ENCODE data around the gene SGSH. TPM values are rescaled to one million over a fixed set of nuclear protein-coding genes. Genes with fewer than 3 reads are reported as not detected.
A peak's percentile ranks its signal among the peaks of the same experiment; 100 is the strongest.

SGSH gene
- total RNA-seq, 2 donors from 2014 or later: 22.2 to 51.8 TPM

DNA sequence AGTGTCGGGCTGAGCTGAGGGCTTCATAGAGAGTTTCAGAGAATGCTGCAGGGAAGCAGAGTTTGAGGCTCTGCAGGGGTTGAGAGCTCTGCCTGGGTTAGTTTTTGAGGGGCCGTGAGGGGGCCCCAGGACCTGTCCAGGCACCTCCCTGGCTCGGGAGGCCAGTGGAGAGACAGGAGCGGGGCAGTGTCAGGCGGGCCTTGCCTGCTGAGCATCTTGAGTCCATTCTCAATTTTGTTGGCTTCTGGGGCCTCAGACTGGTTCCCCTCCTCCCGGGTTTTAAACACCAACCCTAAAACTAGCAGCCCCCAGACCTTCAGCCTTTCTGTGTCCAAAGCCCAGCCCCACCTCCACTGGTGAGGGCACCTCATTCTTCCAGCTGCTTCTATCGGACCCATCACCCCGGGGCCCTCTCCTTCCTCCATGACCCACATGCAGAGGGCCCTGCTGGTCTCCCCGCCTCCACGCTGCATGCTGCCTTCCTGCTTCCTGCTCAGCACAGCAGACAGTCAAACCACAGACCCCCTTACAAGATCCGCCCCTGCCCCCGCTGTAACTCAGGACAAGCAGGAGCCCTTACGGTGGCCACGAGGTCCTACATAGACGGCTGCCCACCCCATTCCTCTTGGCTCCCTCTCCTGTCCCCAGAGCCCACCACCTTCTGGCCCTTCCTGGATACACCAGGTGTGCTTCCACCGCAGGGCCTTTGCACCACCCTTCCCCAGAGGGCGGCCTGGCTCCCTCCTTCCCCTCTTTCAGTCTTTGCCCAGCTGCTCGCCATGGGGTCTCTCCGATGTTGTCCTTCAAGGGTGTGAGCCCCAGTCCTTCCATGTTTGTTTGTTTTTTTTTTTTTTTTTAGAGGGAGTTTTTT is 44.3 kb upstream of the SGSH start:
- Histone ChIP-seq H3K4me3 (peak overlapping the region; percentile 65), H3K27ac (no peak overlapping the region), H3K9me3 (no peaks in the 10 kb centered on the region), H3K27me3 (replicated peaks; ENCODE audit: insufficient read depth) (no peaks in the 10 kb centered on the region), H3K36me3 (peaks cover 15% of the 10 kb centered on the region), H3K4me1 (ENCODE audit: control insufficient read depth in 1 of 2, low read depth in 2 of 2) (peaks cover 15 to 36% of the 10 kb centered on the region in 2 donors)
- TF ChIP-seq, protein P1, sequence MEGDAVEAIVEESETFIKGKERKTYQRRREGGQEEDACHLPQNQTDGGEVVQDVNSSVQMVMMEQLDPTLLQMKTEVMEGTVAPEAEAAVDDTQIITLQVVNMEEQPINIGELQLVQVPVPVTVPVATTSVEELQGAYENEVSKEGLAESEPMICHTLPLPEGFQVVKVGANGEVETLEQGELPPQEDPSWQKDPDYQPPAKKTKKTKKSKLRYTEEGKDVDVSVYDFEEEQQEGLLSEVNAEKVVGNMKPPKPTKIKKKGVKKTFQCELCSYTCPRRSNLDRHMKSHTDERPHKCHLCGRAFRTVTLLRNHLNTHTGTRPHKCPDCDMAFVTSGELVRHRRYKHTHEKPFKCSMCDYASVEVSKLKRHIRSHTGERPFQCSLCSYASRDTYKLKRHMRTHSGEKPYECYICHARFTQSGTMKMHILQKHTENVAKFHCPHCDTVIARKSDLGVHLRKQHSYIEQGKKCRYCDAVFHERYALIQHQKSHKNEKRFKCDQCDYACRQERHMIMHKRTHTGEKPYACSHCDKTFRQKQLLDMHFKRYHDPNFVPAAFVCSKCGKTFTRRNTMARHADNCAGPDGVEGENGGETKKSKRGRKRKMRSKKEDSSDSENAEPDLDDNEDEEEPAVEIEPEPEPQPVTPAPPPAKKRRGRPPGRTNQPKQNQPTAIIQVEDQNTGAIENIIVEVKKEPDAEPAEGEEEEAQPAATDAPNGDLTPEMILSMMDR (IDR thresholded peaks at IDR 0.05): no peak
- ATAC-seq (ENCODE audit: insufficient number of reproducible peaks, low FRiP score, low read depth) (no peak), DNase-seq (ENCODE audit: low spot score) (no peak)

DNA sequence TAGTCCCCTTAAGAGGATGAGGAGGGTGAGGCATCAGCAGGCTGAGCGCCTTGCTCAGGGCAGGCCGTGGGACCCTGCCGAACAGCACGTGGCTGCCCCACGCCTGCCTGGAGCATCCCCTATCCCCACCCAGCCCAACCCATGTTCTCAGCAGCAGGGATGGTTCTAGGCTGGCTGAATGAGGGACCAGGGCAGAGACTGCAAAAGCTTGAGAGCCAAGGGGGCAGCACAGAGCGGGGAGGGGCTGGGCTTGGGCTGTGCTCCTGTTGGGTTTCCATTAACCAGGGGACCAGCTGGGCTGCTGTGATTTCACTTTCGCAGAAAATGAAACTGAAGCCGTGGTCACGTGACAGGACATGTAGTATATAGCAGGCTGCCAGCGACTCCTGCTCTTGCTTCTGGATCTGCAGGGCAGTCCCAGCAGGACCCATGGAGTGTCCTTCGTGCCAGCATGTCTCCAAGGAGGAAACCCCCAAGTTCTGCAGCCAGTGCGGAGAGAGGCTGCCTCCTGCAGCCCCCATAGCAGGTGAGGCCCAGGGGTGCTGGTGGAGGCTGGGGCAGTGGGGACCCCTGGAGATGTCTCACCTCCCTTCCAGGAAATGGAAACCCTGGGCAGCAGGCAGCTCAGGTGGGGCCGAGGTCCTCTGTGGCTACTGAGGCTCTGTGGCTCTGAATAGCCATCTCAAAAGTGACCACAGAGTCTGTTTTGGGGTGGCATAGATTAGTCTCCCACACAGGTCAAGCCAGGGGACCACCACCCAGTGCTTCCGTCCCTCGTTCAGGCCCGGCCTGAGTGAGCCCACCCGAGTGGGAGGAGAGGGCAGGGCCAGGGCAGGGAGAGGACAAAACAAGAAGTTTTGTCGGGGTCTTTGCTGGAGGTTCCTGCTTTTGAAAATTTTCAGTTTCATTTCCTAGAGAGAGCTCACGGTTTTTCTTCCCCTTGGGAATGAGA is 43.4 kb upstream of the SGSH start:
- TF ChIP-seq, protein P1 (IDR thresholded peaks at IDR 0.05): no peak
- Histone ChIP-seq H3K4me3 (peak overlapping the region; percentile 65), H3K27me3 (replicated peaks; ENCODE audit: insufficient read depth) (no peaks in the 10 kb centered on the region), H3K9me3 (no peaks in the 10 kb centered on the region), H3K4me1 (ENCODE audit: control insufficient read depth in 1 of 2, low read depth in 2 of 2) (peaks cover 15 to 45% of the 10 kb centered on the region in 2 donors), H3K27ac (peak overlapping the region in 1 of 2 donors; percentile 95), H3K36me3 (peaks cover 12% of the 10 kb centered on the region)
- DNase-seq (ENCODE audit: low spot score) (peak; percentile 65), ATAC-seq (ENCODE audit: insufficient number of reproducible peaks, low FRiP score, low read depth) (no peak)

DNA sequence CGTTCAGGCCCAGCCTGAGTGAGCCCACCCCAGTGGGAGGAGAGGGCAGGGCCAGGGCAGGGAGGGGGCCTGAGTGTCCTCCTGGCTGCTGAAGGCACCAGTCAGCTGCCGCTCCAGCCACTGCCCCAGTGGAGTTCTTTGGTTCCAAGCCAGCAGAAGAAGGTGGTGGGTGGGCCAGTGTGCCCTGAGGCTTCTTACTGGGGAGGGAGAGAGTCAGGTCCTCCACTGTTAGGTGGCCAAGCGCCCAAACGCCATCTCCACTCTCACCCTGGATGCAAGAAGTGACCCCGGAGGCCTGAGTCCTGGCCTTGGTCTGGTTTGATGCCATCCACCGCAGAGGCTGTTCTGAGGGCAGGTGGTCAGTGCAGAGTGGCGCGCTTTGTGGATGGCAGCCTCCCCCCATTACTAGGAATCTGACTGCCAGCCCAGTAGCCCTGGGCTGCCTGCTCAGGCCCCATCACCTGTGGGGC is 42.7 kb upstream of the SGSH start:
- Histone ChIP-seq H3K36me3 (peaks cover 12% of the 10 kb centered on the region), H3K9me3 (no peaks in the 10 kb centered on the region), H3K27me3 (replicated peaks; ENCODE audit: insufficient read depth) (no peaks in the 10 kb centered on the region), H3K4me3 (peak overlapping the region; percentile 65), H3K4me1 (ENCODE audit: control insufficient read depth in 1 of 2, low read depth in 2 of 2) (peaks cover 15 to 45% of the 10 kb centered on the region in 2 donors), H3K27ac (peak overlapping the region; percentile 36 to 95)
- TF ChIP-seq, protein P1 (IDR thresholded peaks at IDR 0.05): no peak
- ATAC-seq (ENCODE audit: insufficient number of reproducible peaks, low FRiP score, low read depth) (no peak), DNase-seq (ENCODE audit: low spot score) (no peak)

DNA sequence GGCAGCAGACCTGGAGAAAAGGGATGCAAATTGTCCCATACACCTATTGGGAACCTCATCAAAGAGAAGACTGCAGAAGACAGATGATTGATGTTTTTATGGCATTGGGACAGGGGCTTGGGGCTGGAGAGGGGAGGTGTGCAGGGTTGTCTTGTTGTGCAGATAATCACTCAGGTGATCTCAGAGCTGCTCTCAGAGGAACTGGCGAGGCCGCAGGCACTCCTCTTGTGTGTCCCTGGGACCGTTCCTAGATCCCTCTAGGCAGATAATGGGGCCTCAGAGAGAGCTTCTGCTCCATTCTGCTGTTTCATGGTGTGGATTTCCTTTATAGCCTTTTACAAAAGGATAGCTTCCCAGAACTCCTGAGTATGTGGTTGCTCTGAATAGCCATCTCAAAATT is 42.2 kb upstream of the SGSH start:
- peak overlapping the region; percentile 100 for H3K4me3 ChIP-seq
- H3K9me3 ChIP-seq: no peaks in the 10 kb centered on the region
- peaks cover 8% of the 10 kb centered on the region for H3K36me3 ChIP-seq
- TF ChIP-seq, protein P1 (IDR thresholded peaks at IDR 0.05): no peak
- peaks cover 15 to 45% of the 10 kb centered on the region in 2 donors for H3K4me1 ChIP-seq (ENCODE audit: control insufficient read depth in 1 of 2, low read depth in 2 of 2)
- DNase-seq (ENCODE audit: low spot score): no peak
- no peak for ATAC-seq (ENCODE audit: insufficient number of reproducible peaks, low FRiP score, low read depth)
- H3K27me3 ChIP-seq (replicated peaks; ENCODE audit: insufficient read depth): no peaks in the 10 kb centered on the region
- peak overlapping the region; percentile 36 to 95 for H3K27ac ChIP-seq

DNA sequence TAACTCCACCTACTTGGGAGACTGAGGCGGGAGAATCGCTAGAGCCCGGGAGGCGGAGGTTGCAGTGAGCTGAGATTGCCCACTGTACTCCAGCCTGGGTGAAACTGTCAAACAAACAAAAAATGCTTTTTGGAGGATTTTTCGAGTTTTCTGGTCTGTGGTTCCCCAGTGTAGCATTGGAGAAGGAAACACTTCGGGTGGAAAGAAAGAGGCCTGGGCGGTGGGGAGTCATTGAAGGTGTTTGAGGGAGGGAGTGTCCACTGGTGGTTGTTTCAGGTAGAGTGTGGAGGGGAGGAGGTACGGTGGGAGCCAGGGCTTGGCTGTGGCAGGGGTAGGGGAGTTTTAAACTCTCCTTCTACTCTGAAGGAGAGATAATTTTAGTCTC is 41.8 kb upstream of the SGSH start:
- TF ChIP-seq, protein P1 (IDR thresholded peaks at IDR 0.05): no peak
- peak overlapping the region; percentile 100 for H3K4me3 ChIP-seq

More for the DNA sequence above, 41.8 kb upstream of the SGSH start:
- Histone ChIP-seq H3K36me3 (peaks cover 8% of the 10 kb centered on the region), H3K27ac (peak overlapping the region; percentile 95), H3K9me3 (no peaks in the 10 kb centered on the region), H3K4me1 (ENCODE audit: control insufficient read depth in 1 of 2, low read depth in 2 of 2) (peaks cover 15 to 45% of the 10 kb centered on the region in 2 donors), H3K27me3 (replicated peaks; ENCODE audit: insufficient read depth) (no peaks in the 10 kb centered on the region)
- no peak for ATAC-seq (ENCODE audit: insufficient number of reproducible peaks, low FRiP score, low read depth)
- DNase-seq (ENCODE audit: low spot score): no peak
